ENCODE measurements around the gene ZSCAN10.

DNA sequence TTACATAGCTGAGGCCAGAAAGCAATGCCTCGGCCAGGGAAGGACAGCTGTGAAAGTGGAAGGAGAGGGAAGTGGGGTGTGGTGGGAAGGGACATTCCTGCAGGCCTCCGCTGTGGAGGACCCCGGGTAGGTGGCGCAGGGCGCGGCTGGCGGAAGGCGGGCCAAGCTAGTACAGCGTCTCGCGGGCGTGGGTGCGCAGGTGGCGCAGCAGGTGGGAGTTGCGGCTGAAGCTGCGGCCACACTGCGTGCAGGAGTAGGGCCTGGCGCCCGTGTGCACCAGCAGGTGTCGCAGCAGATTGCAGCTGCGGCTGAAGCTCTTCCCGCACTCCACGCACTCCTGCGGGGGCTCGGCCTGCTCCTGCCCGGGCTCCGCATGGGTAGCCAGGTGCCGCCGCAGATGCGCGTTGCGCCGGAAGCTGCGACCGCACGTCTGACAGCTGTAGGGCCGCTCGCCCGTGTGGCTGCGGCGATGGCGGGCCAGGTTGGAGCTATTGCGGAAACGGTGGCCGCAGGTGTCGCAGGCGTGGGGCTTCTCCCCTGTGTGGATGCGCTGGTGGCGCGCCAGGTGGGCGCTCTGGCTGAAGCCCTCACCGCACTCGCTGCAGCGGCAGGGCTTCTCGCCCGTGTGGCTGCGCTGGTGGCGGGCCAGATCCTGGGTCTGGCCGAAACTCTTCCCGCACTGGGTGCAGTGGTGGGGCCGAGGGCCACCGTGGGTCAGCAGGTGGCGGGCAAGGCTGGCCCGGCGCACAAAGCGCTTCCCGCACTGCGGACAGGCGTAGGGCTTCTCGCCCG lies 10.0 kb downstream of the ZSCAN10 start:
- no peak for TF ChIP-seq POLR2A (IDR thresholded peaks at IDR 0.05)
- TF ChIP-seq, protein P1, sequence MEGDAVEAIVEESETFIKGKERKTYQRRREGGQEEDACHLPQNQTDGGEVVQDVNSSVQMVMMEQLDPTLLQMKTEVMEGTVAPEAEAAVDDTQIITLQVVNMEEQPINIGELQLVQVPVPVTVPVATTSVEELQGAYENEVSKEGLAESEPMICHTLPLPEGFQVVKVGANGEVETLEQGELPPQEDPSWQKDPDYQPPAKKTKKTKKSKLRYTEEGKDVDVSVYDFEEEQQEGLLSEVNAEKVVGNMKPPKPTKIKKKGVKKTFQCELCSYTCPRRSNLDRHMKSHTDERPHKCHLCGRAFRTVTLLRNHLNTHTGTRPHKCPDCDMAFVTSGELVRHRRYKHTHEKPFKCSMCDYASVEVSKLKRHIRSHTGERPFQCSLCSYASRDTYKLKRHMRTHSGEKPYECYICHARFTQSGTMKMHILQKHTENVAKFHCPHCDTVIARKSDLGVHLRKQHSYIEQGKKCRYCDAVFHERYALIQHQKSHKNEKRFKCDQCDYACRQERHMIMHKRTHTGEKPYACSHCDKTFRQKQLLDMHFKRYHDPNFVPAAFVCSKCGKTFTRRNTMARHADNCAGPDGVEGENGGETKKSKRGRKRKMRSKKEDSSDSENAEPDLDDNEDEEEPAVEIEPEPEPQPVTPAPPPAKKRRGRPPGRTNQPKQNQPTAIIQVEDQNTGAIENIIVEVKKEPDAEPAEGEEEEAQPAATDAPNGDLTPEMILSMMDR (IDR thresholded peaks at IDR 0.05), result no peak
- no peak for TF ChIP-seq POLR2AphosphoS5 (IDR thresholded peaks at IDR 0.05)
- no peak for TF ChIP-seq EP300 (IDR thresholded peaks at IDR 0.05)

Measured in sigmoid colon (tissue), 4 donors.